GM19397 (cell line): ENCODE measurements around the gene EVI2A.
"Not testable (repeated sequence)": the region's sequence is repeated elsewhere in the genome, so short reads cannot be mapped to it uniquely, and the experiment has no call there.

Experiments
- ATAC-seq: cut with Tn5 transposase; IDR thresholded peaks from one replicate; pipeline ENCODE4 v1.9.1; 2021; ENCODE audit warnings: mild to moderate bottlenecking, moderate library complexity; ENCODE audit not compliant: unreplicated experiment

Gene EVI2A

GRCh38 chr17:31313982-31314781 lies 7.2 kb downstream of the EVI2A start, which contains the start of gene EVI2B:
Gene EVI2B (minus strand): TSS chr17:31314054. CDS start chr17:31305609, 8,445 bp downstream.
- no peak for ATAC-seq

- not testable (repeated sequence) for ATAC-seq
Observed at GRCh38 chr17:31312223-31312622, 9.2 kb downstream of the EVI2A start.

- ATAC-seq, result no peak
Observed at GRCh38 chr17:31311526-31311925, 9.9 kb downstream of the EVI2A start.

DNA sequence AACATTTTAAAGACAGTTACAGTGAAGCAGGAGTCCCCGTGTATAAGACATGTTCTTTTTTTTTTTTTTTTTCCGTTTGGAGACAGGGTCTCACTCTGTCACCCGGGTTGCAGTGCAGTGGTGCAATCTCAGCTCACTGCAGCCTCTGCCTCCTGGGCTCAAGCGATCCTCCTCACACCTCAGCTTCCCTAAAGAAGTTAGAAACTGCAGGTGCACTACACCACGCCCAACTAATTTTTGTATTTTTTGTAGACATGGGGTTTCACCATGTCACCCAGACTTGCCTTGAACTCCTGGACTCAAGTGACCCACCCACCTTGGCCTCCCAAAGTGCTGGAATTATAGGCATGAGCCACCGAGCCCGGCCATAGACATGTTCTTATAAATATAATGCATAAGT lies 10.5 kb downstream of the EVI2A start:
- no peak for ATAC-seq

- ATAC-seq, result no peak
Observed at GRCh38 chr17:31310260-31310659, 11.2 kb downstream of the EVI2A start.

DNA sequence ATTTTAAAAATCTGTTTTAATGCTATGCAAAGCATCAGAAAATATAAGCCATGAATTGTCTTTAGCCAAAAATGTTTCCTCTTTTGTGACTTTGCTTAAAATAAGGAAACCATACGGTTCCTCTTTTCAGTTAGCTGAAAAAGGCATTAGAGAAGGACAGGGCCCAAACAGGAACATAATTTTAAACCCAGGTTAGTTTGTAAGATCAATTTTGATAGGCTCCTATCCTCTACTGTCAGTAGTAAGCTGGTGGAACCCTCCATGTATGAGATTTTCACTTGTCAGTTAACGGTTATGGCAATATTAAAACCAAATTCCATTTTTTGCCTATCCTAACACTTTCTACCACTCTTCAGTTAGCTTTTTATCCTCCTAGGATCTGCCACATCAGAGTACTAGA lies 11.9 kb downstream of the EVI2A start:
- ATAC-seq, result no peak

DNA sequence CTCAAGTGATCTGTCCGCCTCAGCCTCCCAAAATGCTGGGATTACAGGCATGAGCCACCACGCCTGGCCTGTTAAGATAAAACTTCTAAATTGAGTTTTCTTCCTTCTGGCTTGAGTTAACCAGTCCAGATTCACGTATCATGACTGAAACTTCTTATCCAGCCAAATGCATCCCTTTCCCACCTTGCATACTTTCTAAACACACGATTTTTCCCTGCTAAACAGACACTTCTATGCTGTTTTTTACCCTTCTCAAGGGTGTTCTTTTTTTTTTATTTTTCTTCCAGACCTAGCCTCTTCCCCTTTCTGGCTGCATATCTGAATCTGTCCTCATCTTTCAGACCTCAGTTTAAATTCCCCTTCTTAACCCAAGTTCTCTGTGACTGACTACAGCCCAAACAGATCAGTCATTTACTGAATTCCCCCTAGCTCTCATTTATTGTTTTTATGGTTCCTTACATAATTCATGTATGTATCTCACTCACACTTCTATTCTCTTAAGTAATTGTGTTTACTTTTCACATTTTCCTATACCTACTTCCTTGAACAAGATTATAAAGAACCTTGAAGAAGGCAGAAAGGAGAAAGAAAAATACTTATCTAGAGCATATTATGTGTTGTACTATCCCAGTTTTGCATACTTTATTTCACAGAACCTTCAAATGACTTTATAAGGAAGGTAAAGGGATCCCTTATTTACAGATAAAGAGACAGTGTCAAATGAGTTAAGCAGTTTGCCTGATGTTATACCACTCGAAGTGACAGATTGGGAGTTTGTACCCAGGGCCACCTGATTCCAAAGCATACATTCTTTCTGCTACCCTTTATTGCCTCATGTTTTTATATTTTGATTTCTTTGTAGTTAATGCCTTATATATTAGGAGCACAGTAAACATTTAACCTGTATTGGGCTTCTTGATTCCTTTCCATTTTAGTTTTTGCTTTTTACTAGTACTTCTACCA lies 12.8 kb downstream of the EVI2A start:
- ATAC-seq, result no peak

DNA sequence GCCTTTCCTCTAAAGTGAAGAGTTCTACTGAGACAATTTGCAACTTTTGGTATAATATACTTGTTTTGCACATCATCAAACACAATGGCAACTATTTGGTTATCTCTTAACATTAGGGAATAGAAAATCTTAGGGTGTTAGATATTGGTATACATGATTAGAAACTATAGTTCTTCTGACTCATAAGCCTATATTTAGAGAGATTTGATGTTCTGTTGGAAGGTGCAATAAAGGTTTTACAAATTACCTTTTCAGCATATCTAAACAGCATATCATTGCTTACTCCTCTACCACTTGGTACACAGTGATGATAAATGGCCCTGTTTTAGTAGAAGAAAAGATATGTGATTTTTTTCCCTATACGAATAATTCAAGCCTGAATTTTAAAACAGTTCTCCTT lies 13.8 kb downstream of the EVI2A start:
- ATAC-seq, result no peak

GRCh38 chr17:31299624-31300023 lies 21.8 kb downstream of the EVI2A start:
- no peak for ATAC-seq

DNA sequence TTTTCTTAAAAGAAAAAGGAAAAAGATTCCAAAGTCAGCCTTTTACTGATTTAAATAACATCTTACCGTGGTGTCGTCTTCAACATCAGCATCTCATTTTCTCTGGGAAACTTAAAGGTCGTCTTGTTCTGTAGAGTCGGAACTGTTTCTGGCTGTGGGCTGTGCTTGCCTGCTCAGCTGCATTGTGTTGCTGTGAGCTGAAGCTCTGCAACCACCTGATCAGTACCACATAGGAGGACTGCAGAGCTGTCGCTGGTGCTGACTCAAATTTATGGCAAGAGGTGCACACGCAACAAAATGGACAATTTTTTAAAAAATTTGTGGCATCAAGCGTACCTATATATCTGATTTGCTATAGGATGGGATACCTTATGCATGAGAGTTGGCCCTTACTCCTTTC lies 24.3 kb downstream of the EVI2A start, which contains the start of gene OMG:
Gene OMG (minus strand): TSS at position 150 of the 400 bp plus-strand sequence. CDS start 908 bp downstream, outside the sequence.
- ATAC-seq, result no peak

DNA sequence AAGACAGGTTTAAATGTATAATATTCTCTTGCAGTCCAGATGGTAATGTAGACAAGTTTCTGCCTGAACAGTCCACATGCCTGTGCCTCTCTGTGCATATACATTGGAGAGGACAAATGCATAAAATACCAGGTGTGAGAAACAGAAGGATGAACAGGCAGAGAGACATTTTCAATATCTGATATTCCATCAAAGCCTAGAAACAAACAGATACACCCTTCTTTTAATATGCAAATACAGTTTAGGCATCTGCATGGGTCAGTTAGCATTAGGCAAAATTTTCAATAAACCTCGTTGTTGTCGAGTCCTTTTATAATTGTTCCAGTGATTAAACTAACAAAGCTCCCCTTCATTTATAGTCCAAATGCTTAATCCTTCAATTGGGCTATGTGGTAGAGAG lies 25.3 kb downstream of the EVI2A start:
- ATAC-seq, result no peak

GRCh38 chr17:31295489-31295871 lies 25.9 kb downstream of the EVI2A start:
- no peak for ATAC-seq

- no peak for ATAC-seq
Observed at GRCh38 chr17:31294820-31295488, 26.5 kb downstream of the EVI2A start.

DNA sequence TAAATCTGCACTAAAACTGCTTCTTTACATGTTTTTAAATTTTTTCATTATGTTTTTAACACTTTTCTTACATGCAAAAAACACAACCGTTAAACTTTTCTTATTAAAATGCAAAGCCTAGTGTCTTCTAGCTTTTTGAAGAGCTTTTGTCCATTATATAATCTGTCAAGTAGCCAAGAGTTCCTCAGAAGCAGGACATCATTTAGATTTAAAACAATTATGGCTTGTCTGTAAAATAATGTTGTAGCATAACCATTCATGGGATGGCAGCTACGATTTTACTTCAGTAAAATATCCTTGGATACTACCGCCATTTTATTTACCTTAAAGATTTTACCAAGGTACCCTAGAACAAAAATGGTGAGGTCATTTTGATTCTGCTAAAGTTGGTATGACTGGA lies 27.2 kb downstream of the EVI2A start:
- ATAC-seq, result no peak

DNA sequence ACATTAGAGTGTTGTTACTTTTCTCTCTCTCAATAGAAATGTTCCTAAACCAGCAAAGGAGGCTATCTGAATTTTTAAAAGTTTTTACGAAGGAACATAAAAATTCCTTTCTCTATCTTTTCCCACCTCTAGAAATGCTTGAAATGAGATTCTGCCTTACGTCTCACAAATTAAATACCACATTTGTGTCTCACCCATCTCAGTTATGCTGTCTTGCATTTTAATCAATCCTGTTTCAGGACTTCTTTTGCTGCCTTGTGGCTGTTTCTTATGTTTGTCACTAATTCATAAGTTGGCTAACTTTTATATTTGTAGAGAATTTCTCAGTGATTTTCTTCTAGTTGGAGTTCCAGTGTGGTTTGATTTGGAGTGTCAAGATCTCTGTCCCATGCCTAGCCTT lies 27.8 kb downstream of the EVI2A start:
- no peak for ATAC-seq

DNA sequence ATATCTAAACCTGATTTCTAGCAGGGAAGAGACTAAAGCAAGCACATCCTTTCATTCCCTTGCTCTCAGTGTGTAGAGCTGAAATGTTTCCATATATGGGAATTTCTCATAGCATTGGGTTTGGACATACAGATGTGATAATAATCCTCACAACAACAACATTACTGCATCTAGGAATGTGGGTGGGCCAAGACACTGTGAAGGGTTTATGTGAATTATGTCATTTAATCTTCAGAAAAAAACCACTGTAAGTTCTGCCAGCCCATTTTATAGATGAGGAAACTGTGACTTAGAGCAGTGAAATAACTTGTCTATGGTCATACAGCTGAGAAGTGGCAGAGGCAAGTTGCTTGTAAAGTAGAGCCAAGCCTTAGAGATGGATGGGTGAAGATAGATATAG lies 29.6 kb downstream of the EVI2A start:
- ATAC-seq, result no peak

DNA sequence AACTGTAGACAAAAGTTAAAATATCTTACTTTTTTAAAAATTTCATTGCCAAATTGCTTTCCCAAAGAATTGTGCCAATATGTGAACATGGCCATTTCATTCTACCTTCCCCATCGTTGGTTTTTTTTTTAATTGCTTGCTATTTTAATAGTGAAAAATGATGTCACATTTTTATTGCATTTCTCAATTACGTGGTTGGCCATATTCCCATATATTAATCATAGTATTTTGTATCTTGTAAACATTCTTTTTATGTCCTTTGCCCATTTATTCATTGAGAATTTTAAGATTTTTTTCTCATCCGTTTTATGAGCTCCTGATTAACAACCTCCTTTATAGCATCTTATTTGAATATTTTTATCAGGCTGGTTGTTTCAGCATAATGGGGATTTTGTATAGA lies 31.6 kb downstream of the EVI2A start:
- ATAC-seq, result no peak

- ATAC-seq, result not testable (repeated sequence)
Observed at GRCh38 chr17:31287932-31288331, 33.5 kb downstream of the EVI2A start.

GRCh38 chr17:31286587-31286986 lies 34.8 kb downstream of the EVI2A start:
- no peak for ATAC-seq

DNA sequence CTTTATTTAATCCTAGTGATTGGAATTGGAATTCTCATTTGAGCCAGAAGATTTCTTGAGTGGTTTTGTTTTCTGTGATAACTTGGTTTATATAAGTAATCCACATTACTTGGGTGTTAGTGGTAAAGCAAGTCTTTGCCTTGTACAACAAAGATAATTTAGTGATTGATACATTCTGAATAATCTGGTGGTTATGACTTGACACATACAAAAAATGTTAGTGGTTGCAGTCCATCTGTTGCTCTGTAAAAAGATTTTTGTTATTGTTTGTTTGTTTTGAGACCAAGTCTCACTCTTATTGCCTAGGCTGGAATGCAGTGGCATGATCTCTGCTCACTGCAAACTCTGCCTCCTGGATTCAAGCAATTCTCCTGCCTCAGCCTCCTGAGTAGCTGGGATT lies 37.6 kb downstream of the EVI2A start:
- no peak for ATAC-seq

DNA sequence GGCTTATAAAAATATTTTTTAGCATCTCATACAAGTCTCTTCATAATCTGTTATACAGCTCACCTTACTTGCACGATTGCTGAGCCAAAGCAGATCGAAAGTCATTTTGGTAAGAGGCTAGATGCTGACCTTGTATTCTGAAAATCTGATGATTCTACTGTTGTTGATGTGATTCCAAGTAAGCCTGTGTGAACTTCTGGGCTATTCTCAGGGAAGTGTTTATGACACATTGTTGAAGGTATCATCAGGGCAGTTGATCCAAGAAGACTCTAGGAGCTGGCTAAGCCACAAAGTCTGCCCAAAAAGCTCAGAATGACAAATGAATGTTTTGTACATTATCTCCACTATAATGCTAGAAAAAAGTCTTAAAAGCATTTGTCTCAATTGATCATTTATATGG lies 40.4 kb downstream of the EVI2A start:
- no peak for ATAC-seq
